HCT116 (cell line): Measurements from ENCODE around the gene FBXO11.

Experiments used
- CTCF ChIP-seq, 3 experiments: fragments of 200-600 bp in 1 of 3; sonication (generic) in 1 of 3; IDR thresholded peaks in 2 of 3; conservative IDR thresholded peaks in 1 of 3; 2 replicates each; pipeline ENCODE4 v1.5.1; 2012 to 2017; ENCODE audit warnings: low read depth in 2 of 3, low read length in 2 of 3, antibody characterized with exemption in 1 of 3, borderline replicate concordance in 1 of 3, control low read depth in 1 of 3, mild to moderate bottlenecking in 1 of 3, mixed read lengths in 1 of 3, mixed run types in 1 of 3, moderate library complexity in 1 of 3; ENCODE audit not compliant: insufficient read depth in 1 of 3
- POLR2A ChIP-seq: IDR thresholded peaks from 2 replicates; pipeline ENCODE4 v1.7.0; 2011; ENCODE audit warnings: borderline replicate concordance; ENCODE audit not compliant: insufficient read depth, insufficient read length; ENCODE audit errors: extremely low read depth
- POLR2AphosphoS5 ChIP-seq: IDR thresholded peaks from 2 replicates; pipeline ENCODE4 v1.6.1; 2011; ENCODE audit warnings: mild to moderate bottlenecking, low read depth, low read length, moderate library complexity
- SP1 ChIP-seq: IDR thresholded peaks from 2 replicates; pipeline ENCODE4 v1.6.1; 2012; ENCODE audit warnings: low read depth
- YY1 ChIP-seq: IDR thresholded peaks from 2 replicates; pipeline ENCODE4 v1.6.1; 2011; ENCODE audit warnings: low read length, low read depth, moderate library complexity, mild to moderate bottlenecking; ENCODE audit not compliant: insufficient replicate concordance; ENCODE audit errors: extremely low read depth
- TF ChIP-seq, protein P1 (sequence below): IDR thresholded peaks from 2 replicates; pipeline ENCODE4 v1.6.1; 2012

DNA sequence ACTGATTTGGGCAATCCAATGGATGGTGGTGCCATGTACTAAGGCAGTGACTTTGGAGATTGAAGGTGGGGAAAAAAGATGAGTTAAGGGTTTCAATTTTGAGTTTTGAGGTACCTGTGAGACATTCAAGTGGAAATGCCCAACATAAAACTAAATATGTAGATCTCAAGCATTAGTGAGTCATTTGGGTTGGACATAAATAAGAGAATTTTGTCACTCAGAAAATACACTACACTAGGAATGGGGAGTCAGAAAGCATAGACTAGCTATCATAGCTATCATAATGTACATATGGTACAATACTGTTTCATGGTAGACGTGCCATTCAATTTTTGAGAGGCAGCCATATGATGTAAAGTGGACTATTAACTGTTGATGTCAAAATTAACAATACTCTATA lies 56.1 kb downstream of the FBXO11 start:
- TF ChIP-seq POLR2AphosphoS5 (no peak), SP1 (no peak), CTCF (IDR thresholded peaks at IDR 0.05 in 2 of 3, conservative IDR thresholded peaks at IDR 0.05 in 1 of 3; ENCODE audit: borderline replicate concordance in 1 of 3, insufficient read depth in 1 of 3, low read depth in 2 of 3, low read length in 2 of 3) (no peak), POLR2A (no peak), YY1 (no peak)
- TF ChIP-seq, protein P1, sequence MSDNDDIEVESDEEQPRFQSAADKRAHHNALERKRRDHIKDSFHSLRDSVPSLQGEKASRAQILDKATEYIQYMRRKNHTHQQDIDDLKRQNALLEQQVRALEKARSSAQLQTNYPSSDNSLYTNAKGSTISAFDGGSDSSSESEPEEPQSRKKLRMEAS: no peak
